ENCODE results near the gene EEF1AKMT1.

DNA sequence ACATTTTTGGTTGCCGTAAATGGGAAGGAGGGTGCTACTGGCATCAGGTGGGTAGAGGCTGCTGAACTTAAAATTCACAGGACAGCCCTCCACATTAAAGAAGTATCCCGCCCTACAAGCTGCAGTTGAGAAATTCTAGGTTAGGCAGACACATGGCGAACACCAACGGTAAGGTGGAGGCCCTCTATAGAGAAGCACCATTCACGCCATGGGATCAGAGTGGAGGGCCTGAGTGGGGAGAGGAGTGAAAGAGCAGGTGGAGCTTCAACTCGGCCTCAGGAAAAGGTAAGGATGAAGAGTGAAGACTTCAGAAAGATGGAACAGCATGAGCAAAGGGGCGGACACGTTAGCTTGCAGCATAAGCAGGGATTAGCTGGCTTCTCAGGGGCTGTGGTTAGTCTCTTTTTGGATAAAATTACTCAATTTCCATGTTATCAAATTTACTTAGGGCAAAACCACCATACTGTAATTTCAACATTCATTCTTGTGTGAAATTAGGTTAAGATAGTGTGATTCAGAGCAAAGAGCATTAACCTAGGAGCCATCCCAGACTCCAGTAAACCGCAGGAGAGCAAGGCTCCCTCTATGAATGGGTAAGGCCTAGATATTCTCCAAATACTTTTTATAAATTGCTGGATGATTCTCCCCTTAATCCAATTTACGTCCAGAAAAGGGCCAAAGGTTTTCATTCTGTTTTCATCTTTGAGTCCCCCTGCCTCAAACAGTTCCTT lies 1.2 kb downstream of the EEF1AKMT1 start:
- TF ChIP-seq, protein P1, sequence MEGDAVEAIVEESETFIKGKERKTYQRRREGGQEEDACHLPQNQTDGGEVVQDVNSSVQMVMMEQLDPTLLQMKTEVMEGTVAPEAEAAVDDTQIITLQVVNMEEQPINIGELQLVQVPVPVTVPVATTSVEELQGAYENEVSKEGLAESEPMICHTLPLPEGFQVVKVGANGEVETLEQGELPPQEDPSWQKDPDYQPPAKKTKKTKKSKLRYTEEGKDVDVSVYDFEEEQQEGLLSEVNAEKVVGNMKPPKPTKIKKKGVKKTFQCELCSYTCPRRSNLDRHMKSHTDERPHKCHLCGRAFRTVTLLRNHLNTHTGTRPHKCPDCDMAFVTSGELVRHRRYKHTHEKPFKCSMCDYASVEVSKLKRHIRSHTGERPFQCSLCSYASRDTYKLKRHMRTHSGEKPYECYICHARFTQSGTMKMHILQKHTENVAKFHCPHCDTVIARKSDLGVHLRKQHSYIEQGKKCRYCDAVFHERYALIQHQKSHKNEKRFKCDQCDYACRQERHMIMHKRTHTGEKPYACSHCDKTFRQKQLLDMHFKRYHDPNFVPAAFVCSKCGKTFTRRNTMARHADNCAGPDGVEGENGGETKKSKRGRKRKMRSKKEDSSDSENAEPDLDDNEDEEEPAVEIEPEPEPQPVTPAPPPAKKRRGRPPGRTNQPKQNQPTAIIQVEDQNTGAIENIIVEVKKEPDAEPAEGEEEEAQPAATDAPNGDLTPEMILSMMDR (IDR thresholded peaks at IDR 0.05), result no peak
- TF ChIP-seq POLR2A (IDR thresholded peaks at IDR 0.05), result no peak

Data from uterus (tissue), 2 donors.